DMS153 treated with DMSO at 0.1 percent for 48 hours (cell line): Measurements from ENCODE around the gene GLA.

Experiments
- DNase-seq: peaks from one replicate; lab custom pipeline; 2025; ENCODE audit not compliant: unreplicated experiment; lab: John Stamatoyannopoulos, UW

GLA gene

GRCh38 chrX:101407748-101408531, at the start of gene GLA, which contains the start of gene HNRNPH2:
Gene GLA (minus strand): TSS chrX:101407925. CDS start chrX:101407903, 22 bp downstream.
Gene HNRNPH2 (plus strand): TSS chrX:101408222. CDS start chrX:101411989, 3,767 bp downstream.
- peak; percentile 87 for DNase-seq

- no peak for DNase-seq
These were observed 44.3 kb upstream of the GLA start for GRCh38 chrX:101452056-101452455.

DNA sequence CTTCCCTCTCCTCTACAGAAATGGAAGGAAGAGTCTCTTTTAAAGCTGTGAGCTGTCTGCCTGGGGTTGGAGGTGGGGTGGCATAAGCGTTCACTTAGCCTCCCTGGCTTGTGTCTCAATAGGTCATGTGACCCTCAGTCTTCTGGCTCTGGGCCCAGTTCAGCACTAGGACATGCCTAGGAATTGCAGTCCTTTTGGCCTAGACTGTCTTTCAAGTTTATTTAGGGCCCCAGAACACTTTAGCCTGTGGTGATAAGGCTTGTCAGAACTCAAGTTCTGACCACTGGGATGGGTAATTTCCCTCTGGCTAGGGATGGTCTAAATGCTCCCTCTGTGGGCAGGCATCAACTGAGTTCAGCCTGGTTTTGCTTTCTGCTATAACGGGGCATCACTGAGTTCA, 43.2 kb upstream of the GLA start:
- no peak for DNase-seq

DNA sequence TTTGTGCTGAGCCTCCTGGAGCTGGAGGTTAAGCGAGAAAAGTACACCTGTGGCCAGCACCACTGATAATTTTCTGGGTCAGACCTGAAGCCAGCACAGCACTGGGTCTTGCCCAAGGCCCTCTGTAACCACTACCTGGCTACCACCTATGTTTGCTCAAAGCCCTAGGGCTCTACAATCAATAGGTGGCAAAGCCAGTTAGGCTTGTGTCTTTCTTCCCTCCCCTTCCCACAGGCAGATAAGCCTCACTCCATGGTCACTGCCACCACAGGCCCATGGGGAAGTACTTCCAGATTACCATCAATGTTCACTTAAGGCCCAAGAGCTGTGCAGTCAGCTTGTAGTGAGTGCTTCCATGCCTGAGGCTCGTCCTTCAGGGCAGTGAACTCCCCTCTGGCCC, 42.4 kb upstream of the GLA start:
- DNase-seq: no peak

- DNase-seq: no peak
These were observed 41.6 kb upstream of the GLA start for GRCh38 chrX:101449279-101449678.

- no peak for DNase-seq
These were observed 34.4 kb upstream of the GLA start for GRCh38 chrX:101442085-101442484.

- DNase-seq: no peak
These were observed 22.8 kb upstream of the GLA start for GRCh38 chrX:101430457-101431078.

GRCh38 chrX:101429934-101430333, 22.2 kb upstream of the GLA start:
- no peak for DNase-seq

DNA sequence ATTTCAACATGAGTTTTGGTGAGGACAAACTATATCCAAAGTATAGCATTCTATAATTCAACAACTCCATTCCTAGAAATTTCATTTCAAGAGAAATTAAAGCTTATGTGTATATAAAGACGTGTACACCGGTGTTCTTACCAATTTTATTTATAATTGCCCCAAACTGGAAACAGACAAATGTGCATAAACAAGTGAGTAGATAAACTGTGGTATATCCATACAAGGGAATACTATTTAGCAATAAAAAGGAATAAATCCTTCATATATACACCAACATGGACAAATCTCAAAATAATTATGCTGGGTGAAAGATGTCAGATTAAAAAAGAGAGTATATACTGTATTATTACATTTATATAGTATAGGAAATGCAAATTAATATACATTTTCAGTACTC, 20.2 kb upstream of the GLA start:
- no peak for DNase-seq

GRCh38 chrX:101419489-101419888, 11.8 kb upstream of the GLA start:
- no peak for DNase-seq

DNA sequence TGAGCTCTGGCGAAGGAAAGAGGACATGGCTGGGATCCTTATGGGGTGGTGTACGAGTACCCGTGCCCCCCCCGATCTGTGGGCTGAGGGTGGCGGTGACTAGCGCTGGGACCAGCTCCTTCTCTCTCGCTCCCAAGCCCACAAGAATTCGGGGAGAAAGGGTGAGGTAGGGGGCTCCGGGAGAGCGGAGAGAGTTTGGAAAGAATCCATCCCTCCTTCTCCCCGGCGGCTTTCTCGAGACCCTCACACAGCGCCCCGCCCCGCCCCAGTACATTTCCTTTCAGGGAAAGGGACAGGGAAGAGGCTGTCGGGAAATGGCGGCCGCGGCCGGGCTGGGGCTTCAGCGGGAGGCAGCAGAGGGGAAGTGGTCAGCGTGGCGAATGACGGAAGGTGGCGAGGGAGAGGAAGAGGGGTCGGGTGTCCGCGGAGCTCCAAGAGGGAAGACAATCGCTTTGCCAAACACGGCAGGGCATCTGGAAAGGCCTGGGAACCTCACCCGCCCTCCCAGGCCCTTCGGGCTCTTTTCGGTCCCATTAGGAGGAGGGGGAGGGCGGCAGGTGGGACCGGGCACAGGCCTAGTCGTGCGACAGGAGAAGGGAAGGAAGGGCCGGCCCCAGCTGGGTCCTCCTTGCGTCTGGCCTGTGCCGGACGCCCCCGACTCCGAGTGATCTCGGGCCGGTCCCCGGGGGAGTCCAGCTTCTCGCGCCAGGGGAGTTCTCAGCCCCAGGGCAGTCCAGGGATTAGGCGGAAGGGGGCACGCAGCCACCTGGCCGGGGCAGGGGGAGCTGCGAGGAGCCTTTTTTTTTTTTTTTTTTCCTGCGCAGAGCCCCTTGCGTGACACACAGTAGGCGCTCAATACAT, 10.5 kb upstream of the GLA start:
- DNase-seq: peak; percentile 4

DNA sequence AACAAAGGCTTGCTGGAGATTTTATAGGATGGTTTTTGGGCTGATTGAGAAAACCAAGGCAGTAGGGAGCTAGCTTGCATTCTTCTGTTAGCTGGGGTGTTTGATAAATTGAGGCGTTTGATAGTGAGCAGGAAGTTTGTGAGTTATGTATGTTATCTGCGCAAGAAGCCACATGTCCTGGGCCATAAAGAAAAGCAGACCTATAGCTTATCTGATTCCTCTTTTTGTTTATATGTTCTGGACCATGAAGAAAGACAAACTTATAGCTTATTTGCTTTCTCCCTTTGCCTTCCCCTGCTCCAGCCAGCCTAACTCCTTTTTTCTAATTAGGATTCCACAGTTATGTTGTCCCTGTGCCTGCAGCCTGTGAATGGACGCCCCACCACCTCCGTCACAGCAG, 9.5 kb upstream of the GLA start:
- DNase-seq: no peak

DNA sequence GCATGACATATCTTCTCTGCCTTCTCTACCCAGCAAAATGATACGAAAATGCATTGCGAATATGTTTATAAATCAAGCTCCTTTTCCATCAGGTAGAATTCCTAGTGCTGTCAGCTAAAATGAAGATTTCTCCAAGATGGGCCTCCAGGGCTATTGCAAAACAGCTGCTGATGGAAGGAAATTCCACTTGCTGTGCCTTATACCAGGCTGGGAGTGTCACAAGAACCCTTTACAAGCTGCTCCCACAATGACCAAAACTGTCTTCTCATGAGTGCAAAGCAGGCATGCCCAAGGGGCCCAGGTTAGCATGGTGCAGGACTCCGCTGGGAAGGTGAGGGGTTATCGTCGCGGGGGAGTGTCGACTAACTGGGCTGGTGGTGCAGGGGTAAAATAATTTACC, 9.0 kb upstream of the GLA start:
- no peak for DNase-seq

DNA sequence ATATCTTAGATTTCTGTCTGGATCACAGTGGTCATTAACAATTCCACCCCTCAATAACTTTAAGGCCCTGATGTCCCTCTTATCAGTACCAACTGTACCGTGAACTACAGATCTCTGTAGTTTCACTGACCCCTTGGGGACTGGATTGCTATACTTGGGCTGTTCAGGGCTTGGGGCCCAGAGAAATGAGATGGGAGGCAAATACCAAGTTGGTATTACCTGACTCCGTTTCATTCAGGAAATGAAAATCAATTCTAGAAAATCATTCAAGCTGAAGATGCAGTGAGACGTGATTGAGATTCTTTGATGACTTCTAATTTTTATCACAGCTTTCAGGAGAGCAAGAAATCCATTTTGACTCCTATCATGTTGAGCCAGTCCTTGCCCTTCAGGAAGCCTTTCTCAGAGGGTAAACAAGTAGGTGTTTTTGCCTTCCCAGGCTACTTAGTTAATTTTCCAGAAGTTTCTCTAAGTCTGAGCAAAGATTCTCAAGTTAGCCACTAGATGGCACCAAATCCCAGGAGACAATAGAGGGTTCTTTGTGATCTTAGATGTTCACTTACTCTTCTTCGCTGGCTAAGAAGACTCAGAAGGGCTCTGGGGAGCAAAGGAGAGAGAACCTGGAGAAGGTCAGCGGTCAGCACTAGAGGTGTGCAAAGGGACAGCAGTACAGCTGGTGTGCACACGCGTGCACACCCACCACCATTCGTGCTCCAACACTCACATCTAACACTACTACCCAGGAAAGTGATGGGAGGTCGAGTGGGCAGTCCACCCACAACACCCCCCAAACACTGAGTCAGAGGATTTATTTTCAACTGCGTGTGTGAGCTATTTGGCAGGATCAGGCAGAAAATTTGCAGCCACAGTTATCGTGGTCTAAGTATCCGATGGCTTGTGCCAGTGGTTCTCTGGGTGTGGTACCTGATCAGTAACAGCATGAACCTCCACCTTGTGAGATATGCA, 7.7 kb upstream of the GLA start:
- no peak for DNase-seq

- no peak for DNase-seq
These were observed 4.3 kb upstream of the GLA start for GRCh38 chrX:101411984-101412383.

DNA sequence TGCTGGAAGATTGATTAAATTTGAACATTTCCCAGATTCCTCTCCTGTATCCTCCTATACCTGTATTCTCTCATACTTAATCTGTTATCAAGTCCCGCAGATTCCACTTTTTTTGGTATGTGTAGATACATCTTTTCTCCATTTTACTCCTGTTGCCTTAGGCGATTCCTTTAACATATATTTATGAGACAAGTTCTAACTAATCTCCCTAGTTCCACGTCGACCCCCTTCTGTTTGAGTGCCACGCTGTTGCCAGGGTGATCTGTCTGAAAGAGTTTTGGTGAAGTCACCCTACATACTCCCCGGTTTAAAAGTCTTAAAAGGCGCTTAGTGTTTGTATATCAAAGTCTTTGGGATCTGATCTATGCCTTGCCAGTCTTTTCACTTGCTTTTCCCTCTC, 2.7 kb upstream of the GLA start:
- no peak for DNase-seq

GRCh38 chrX:101409043-101409442, 1.3 kb upstream of the GLA start:
- no peak for DNase-seq

DNA sequence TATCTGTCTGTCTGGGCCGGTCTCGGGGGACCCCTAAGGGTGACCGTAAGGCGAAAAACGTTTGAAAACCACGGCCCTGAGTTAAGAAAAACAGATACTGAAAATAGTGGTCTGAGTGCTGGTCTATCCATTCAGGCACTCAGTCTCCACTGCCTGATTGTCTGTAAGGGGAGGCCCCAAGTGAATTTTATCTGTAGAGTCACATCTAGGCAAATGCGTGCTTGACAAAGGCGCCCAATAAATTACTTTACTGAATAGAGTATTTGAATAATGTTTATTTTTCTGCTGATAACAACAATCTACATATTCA, 762 bp upstream of the GLA start:
- no peak for DNase-seq

GRCh38 chrX:101407167-101407747, 468 bp downstream of the GLA start:
- DNase-seq: no peak

GRCh38 chrX:101399825-101400224, 7.9 kb downstream of the GLA start:
- DNase-seq: no peak
